Measurements from ENCODE around the gene SLC10A7.

GRCh38 chr4:146211440-146211839 is 310.3 kb downstream of the SLC10A7 start:
- TF ChIP-seq CTCF (IDR thresholded peaks at IDR 0.05; ENCODE audit: poor library complexity) (no peak), EZH2phosphoT487 (IDR thresholded peaks at IDR 0.05; ENCODE audit: low read depth, severe bottlenecking, unreplicated experiment) (no peak)
